Activated CD4-positive, alpha-beta memory T cell treated with anti-CD3 and anti-CD28 coated beads, Interleukin-2, amount 10 ng/mL, durations not matched to agents 7 days and 5 days (primary cell): ENCODE measurements around the gene DPY30. TPM values are rescaled to one million over a fixed set of nuclear protein-coding genes. Genes with fewer than 3 reads are reported as not detected.
A peak's percentile ranks its signal among the peaks of the same experiment; 100 is the strongest.

Source experiments
- CTCF ChIA-PET: fragments of 350-600 bp; sonication (Branson Sonifier 250); formaldehyde crosslinking; loops from one replicate; lab custom pipeline; 2021; ENCODE audit warnings: antibody characterized with exemption, inconsistent platforms; lab: Charles Lee
- POLR2A ChIA-PET: fragments of 350-600 bp; sonication (Branson Sonifier 250); formaldehyde crosslinking; loops from one replicate; lab custom pipeline; 2021; ENCODE audit warnings: antibody characterized with exemption; lab: Charles Lee
- DNase-seq: peaks from one replicate; pipeline ENCODE4 v3.0.0-alpha.2; 2020
- H3K27ac Mint-ChIP-seq: one replicate; pipeline ENCODE4 v1.8.0; 2021; ENCODE audit warnings: mild to moderate bottlenecking, mixed read lengths
- H3K27me3 Mint-ChIP-seq: one replicate; pipeline ENCODE4 v1.8.0; 2021; ENCODE audit warnings: mixed read lengths
- H3K36me3 Mint-ChIP-seq: one replicate; pipeline ENCODE4 v1.8.0; 2021; ENCODE audit warnings: low read depth, mixed read lengths
- H3K4me1 Mint-ChIP-seq: one replicate; pipeline ENCODE4 v1.8.0; 2021; ENCODE audit warnings: mixed read lengths
- H3K4me3 Mint-ChIP-seq: one replicate; pipeline ENCODE4 v1.8.0; 2021; ENCODE audit warnings: mild to moderate bottlenecking, mixed read lengths
- H3K9me3 Mint-ChIP-seq: one replicate; pipeline ENCODE4 v1.8.0; 2021; ENCODE audit warnings: mixed read lengths
- total RNA-seq, 2 experiments: library from RNA; stranded (reverse); gene quantifications; one replicate each; pipeline ENCODE4 v1.2.3, GENCODE V29; 2021

The DPY30 gene
- total RNA-seq, 2 experiments from 2014 or later, result 68.9 to 74.2 TPM

DNA sequence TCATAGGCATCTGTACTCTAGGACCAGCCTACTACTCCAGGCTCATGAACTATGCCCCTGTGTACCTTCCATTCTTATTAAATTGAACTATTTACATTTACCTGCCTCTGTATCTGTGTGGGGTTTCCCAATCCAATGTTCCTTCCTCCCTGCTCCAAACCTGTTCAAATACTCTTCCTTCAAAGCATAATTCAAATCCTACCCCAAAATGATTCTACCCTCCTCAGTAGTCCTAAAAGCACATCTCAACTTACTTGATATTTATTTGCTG lies 32.5 kb downstream of the DPY30 start:
- Mint-ChIP-seq H3K4me1 (peaks cover 48% of the 10 kb centered on the region), H3K9me3 (no peaks in the 10 kb centered on the region), H3K36me3 (peaks cover 16% of the 10 kb centered on the region), H3K27ac (no peak overlapping the region), H3K4me3 (no peak overlapping the region), H3K27me3 (no peaks in the 10 kb centered on the region)
- CTCF ChIA-PET, result no interaction called here
- POLR2A ChIA-PET, result interaction anchor here (1.0 kb wide), 1 partner anchor 56 kb away, joined by 3 read pairs; the partner anchor contains the start of gene SPAST
- no peak for DNase-seq

DNA sequence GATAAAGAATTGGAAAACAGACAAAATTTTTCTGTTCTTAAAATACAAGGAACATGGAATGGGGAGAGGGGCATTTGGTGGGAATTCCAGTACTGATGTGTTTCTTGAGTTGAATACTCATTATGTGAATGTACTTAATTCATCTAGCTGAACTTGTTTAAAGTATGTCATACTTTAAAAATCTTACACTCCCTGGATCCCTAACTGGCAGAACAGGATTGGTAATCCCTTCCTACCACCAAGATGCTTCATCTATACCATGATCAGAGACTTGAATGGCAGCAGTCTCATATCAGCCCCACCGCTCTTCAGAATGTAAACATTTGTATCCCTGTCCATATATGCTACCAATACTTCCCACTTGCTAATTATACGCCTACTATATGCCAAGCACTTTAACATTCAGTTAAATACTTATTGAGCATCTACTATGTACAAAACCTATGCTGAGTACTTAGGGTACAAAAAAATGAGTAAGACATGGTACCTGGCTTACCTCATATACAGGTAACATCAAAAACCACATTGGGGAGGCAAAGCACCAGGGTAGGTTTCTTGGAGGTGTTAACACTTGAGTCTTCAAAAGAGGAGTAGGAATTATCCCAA lies 34.1 kb downstream of the DPY30 start:
- Mint-ChIP-seq H3K36me3 (peaks cover 20% of the 10 kb centered on the region), H3K27me3 (no peaks in the 10 kb centered on the region), H3K27ac (no peak overlapping the region), H3K4me1 (peaks cover 41% of the 10 kb centered on the region), H3K4me3 (no peak overlapping the region), H3K9me3 (no peaks in the 10 kb centered on the region)
- POLR2A ChIA-PET, result interaction anchor here (0.6 kb wide), 1 partner anchor 84 kb away, joined by 5 read pairs; no protein-coding TSS in a partner anchor
- DNase-seq, result no peak
- CTCF ChIA-PET, result no interaction called here

DNA sequence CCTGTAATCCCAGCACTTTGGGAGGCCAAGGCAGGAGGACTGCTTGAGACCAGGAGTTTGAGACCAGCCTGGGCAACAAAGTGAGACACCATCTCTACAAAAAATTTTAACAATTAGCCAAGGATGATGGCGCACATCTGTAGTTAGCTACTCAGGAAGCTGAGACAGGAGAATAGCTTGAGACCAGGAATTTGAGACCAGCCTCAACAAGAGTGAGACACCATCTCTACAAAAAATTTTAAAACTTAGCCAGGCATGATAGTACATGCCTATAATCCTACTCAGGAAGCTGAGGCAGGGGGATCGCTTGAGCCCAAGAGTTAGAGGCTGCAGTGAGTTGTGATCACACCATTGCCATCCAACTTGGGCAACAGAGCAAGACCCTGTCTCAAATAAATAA lies 35.8 kb downstream of the DPY30 start:
- Mint-ChIP-seq H3K9me3 (no peaks in the 10 kb centered on the region), H3K27ac (no peak overlapping the region), H3K4me3 (no peak overlapping the region), H3K36me3 (peaks cover 22% of the 10 kb centered on the region), H3K27me3 (no peaks in the 10 kb centered on the region), H3K4me1 (peaks cover 47% of the 10 kb centered on the region)
- ChIA-PET CTCF (no interaction called here), POLR2A (no interaction called here)
- DNase-seq, result no peak

DNA sequence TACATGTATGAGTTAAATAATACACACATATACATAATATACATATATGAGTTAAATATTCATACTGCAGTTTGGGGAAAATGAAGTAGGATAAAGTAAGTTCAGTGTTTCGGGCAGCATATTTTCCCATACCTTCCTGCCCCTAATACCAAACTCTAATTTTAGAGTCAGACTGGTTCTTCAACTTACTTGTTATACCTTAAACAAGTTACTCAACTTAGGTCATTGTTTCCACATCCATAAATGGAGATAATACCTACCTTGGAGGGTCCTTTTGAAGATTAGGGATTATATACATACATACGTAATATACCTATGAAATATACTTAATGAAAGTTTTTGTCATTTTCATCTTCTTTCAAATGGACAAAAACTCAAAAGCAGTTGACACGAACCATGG lies 37.2 kb downstream of the DPY30 start:
- Mint-ChIP-seq H3K9me3 (no peaks in the 10 kb centered on the region), H3K27me3 (no peaks in the 10 kb centered on the region), H3K4me3 (no peak overlapping the region), H3K36me3 (peaks cover 22% of the 10 kb centered on the region), H3K27ac (no peak overlapping the region), H3K4me1 (peaks cover 46% of the 10 kb centered on the region)
- DNase-seq, result no peak
- ChIA-PET CTCF (no interaction called here), POLR2A (no interaction called here)

DNA sequence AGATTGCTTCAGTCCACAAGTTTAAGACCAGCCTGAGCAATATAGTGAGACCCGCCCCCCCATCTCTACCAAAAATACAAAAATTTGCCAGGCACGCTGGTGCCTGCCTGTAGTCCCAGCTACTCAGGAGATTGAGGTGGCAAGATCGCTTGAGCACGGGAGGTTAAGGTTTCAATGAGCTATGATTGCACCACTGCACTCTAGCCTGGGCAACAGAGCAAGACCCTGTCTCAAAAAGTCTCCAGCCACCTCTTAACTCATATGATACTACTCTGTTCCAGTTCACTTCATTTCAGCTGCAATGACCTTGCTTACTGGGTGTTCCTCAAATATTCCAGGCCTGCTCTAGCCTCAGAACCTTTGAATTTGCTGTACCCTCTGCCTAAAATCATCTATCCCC lies 40.2 kb downstream of the DPY30 start:
- Mint-ChIP-seq H3K9me3 (no peaks in the 10 kb centered on the region), H3K4me3 (no peak overlapping the region), H3K4me1 (peaks cover 39% of the 10 kb centered on the region), H3K27ac (no peak overlapping the region), H3K36me3 (peaks cover 12% of the 10 kb centered on the region), H3K27me3 (no peaks in the 10 kb centered on the region)
- ChIA-PET POLR2A (interaction anchor here (1.1 kb wide), 1 partner anchor 9 kb away, joined by 7 read pairs; no protein-coding TSS in a partner anchor), CTCF (no interaction called here)
- DNase-seq, result no peak

DNA sequence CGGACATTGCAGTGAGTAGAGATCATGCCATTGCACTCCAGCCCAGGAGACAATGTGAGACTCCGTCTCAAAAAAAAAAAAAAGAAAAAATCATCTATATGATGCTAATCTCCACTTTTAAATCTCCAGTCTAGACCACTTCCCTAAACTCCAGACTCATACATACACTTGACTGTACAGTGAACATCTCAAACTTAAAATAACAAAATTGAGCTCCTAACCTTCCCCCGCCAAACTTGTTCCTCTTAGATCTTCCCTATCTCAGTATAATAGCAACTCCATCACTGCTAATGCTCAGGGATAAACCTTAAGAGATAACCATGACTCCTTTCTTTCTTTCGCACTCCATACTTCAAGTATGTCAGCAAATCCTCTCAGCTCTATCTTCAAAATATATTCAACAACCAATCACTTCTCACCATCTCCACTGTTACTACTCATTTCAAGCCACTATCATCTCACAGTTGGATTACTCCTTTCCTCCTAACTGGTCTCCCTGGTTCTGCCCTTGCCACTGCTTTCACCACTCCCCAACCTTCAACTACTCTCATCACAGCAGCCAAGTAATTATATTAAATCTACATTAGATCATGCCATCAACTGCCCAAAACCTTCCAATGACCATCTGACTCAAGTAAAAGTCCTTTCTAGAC lies 40.7 kb downstream of the DPY30 start:
- H3K36me3 Mint-ChIP-seq, result peaks cover 12% of the 10 kb centered on the region
- no peaks in the 10 kb centered on the region for H3K27me3 Mint-ChIP-seq
- ChIA-PET CTCF (interaction anchor here (0.7 kb wide), 1 partner anchor 112 kb away, joined by 3 read pairs; no protein-coding TSS in a partner anchor), POLR2A (interaction anchor here (1.2 to 1.8 kb wide), 4 partner anchors 10 to 41 kb away, joined by 3 to 10 read pairs (median 7); partner anchors contain the start of gene DPY30)
- no peaks in the 10 kb centered on the region for H3K9me3 Mint-ChIP-seq
- no peak for DNase-seq
- H3K4me1 Mint-ChIP-seq, result peaks cover 39% of the 10 kb centered on the region
- H3K27ac Mint-ChIP-seq, result peak overlapping the region; percentile 5
- no peak overlapping the region for H3K4me3 Mint-ChIP-seq

DNA sequence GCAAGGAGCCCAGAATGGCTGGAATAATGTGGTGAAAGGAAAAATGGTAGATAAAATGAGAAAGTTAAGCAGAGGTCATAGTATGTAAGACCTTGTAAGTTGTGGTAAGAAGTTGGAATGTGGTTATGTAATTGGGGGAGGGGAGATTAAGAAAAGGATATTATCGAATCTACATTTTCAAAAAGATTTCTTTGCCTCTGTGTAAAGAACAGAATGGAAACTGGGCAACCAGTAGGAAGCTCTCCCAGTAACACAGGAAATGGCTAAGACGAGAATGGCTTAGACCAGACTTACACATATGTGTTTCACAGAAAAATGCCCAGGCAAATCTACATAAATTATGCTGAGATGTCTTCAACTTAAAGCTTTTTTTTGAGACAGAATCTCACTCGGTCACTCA lies 42.0 kb downstream of the DPY30 start:
- CTCF ChIA-PET, result no interaction called here
- Mint-ChIP-seq H3K4me3 (no peak overlapping the region), H3K36me3 (peaks cover 17% of the 10 kb centered on the region), H3K9me3 (no peaks in the 10 kb centered on the region), H3K27me3 (no peaks in the 10 kb centered on the region), H3K27ac (peak overlapping the region; percentile 52), H3K4me1 (peaks cover 43% of the 10 kb centered on the region)
- POLR2A ChIA-PET, result interaction anchor here (1.2 to 1.8 kb wide), 4 partner anchors 11 to 42 kb away, joined by 3 to 10 read pairs (median 7); partner anchors contain the start of gene DPY30
- DNase-seq, result no peak

DNA sequence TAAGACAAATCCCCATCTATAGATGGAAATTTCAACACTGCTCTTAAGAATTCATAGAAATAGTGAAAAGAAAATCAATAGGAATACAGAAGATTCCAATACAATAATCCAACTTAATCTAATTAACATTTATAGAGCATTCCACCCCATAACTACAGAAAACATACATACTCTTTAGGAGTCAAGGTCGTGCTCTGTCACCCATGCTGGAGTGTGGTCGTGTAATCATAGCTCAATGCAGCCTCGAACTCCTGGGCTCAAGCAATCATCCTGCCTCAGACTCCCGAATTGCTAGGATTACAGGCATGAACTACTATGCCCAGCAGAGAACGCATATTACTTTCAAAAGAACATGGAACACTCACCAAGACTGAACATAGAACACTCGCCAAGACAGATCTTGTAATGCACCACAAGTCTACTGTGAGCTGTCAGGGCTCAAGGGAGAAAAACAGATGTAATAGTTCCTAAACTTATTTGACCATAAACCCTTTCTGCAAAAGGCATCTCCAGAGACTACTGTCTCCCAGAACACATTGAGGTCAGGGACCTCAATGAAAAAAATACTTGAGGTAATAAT lies 42.9 kb downstream of the DPY30 start:
- Mint-ChIP-seq H3K27ac (no peak overlapping the region), H3K36me3 (peaks cover 17% of the 10 kb centered on the region), H3K9me3 (no peaks in the 10 kb centered on the region), H3K4me3 (no peak overlapping the region), H3K4me1 (peaks cover 47% of the 10 kb centered on the region), H3K27me3 (no peaks in the 10 kb centered on the region)
- DNase-seq, result no peak
- CTCF ChIA-PET, result no interaction called here
- POLR2A ChIA-PET, result no interaction called here

DNA sequence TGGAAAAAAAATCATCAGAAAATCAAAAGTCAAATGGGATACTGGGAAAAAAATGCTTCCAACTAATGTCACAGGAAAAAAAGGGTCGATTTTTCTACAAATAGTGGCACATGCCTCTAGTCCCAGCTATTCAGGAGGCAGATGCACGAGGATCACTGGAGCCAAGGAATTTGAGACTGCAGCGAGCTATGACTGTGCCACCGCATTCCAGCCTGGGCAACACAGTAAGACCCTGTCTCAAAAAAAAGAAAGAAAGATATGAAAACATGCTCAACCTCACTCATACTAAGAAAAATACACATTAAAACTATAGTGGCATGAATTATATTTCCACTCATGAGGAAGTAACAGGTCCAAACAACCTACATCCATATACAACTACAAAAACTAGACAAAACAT lies 46.7 kb downstream of the DPY30 start:
- CTCF ChIA-PET, result no interaction called here
- Mint-ChIP-seq H3K27me3 (no peaks in the 10 kb centered on the region), H3K4me3 (no peak overlapping the region), H3K9me3 (no peaks in the 10 kb centered on the region), H3K36me3 (peaks cover 19% of the 10 kb centered on the region), H3K4me1 (peaks cover 33% of the 10 kb centered on the region), H3K27ac (peak overlapping the region; percentile 31)
- POLR2A ChIA-PET, result no interaction called here
- DNase-seq, result no peak

DNA sequence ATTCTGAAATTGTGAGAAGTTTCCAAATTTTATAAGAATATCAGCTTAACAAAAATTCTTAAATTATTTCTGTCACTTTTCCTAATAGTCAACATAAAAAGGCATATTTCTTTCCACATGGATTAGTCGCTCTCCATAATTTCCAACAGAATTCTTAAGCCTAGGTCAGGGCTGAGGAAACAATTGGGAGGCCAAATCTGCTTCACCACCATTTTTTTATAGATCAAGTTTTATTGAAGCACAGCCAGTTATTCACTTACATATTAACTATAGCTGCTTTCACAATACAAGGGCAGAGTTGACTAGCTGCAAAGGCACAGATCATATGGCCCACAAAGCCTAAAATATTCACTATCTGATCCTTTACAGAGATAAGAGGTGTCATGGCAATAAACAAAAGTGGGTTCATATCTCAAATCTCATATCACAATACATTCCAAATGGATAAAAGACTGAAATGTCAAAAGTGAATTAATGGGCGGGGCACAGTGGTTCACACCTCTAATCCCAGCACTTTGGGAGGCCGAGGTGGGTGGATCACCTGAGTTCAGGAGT lies 47.5 kb downstream of the DPY30 start:
- Mint-ChIP-seq H3K27ac (no peak overlapping the region), H3K27me3 (no peaks in the 10 kb centered on the region), H3K9me3 (no peaks in the 10 kb centered on the region), H3K36me3 (peaks cover 22% of the 10 kb centered on the region), H3K4me1 (peaks cover 29% of the 10 kb centered on the region), H3K4me3 (no peak overlapping the region)
- CTCF ChIA-PET, result no interaction called here
- POLR2A ChIA-PET, result no interaction called here
- no peak for DNase-seq

DNA sequence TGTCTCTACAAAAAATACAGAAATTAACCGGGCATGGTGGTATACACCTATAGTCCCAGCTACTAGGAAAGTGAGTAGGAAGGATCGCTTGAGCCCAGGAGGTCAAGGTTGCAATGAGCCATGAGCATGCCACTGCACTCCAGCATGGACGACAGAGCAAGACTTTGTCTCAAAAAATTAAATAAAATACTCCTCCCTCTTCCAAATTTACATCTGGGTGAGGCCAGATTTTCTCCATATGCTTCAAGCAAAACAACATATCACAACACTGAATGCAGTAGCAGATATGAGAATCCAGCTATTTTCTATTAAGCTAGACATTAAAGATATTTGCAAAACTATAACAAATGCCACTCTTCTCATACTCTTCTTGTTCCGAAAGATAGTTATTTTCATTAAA lies 49.7 kb downstream of the DPY30 start:
- Mint-ChIP-seq H3K4me1 (peaks cover 20% of the 10 kb centered on the region), H3K27me3 (no peaks in the 10 kb centered on the region), H3K9me3 (no peaks in the 10 kb centered on the region), H3K36me3 (peaks cover 16% of the 10 kb centered on the region), H3K4me3 (no peak overlapping the region), H3K27ac (no peak overlapping the region)
- no peak for DNase-seq
- CTCF ChIA-PET, result interaction anchor here (2.2 kb wide), 1 partner anchor 18 kb away, joined by 5 read pairs; no protein-coding TSS in a partner anchor
- POLR2A ChIA-PET, result no interaction called here

DNA sequence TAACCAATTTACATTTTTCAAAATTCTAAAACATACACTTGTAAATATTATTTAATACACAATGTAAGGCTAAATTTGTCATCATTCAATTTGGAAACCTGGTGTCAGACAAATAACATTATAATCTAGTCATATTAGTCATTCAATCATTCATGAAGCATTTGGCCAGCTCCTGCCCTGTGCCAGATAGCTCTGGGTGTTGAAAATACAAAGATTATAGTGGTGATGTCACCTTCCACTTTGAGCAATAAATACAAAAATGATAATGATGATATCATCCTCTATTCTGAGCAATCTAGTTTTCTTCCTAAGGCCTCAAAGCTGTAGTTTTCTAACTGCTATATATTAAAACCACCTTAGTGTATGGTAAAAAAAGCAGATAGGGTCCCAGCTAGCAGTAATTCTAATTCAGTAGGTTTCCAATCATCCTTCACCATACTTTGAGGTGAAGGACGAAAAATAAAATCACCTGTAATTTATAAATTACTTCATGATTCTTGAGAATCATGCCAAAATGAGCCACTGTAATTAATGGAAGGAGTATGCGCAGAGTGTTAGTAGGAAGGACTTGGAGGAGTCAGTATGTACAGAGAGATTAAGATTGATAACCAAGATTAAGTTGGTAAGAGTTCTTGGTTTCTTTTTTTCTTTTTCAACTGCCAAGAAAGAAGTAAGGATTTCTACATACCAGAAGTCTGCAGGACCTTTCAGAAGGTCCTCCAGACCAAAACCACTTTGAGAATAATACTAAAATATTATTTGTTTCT lies 52.0 kb downstream of the DPY30 start:
- Mint-ChIP-seq H3K27ac (no peak overlapping the region), H3K4me1 (peaks cover 18% of the 10 kb centered on the region), H3K36me3 (peaks cover 23% of the 10 kb centered on the region), H3K9me3 (no peaks in the 10 kb centered on the region), H3K27me3 (no peaks in the 10 kb centered on the region), H3K4me3 (no peak overlapping the region)
- CTCF ChIA-PET, result interaction anchor here (0.9 kb wide), 1 partner anchor 10 kb away, joined by 3 read pairs; no protein-coding TSS in a partner anchor
- no peak for DNase-seq
- POLR2A ChIA-PET, result no interaction called here
